Activated CD8-positive, alpha-beta memory T cell treated with anti-CD3 and anti-CD28 coated beads for 48 hours (primary cell): ENCODE data around the gene METTL27.
"Not testable (repeated sequence)": the region's sequence is repeated elsewhere in the genome, so short reads cannot be mapped to it uniquely, and the experiment has no call there.

Source experiments
- DNase-seq, 3 experiments: peaks; one replicate each; pipeline ENCODE4 v3.0.0-alpha.2; 2020; ENCODE audit warnings: low read depth in 2 of 3, low spot score in 2 of 3

The METTL27 gene

GRCh38 chr7:73839743-73840714, 2.3 kb downstream of the METTL27 start:
- DNase-seq: no peak

GRCh38 chr7:73839290-73839689, 3.0 kb downstream of the METTL27 start:
- no peak for DNase-seq

- no peak for DNase-seq
These were observed 3.7 kb downstream of the METTL27 start for GRCh38 chr7:73838642-73839041.

- not testable (repeated sequence) for DNase-seq
These were observed 5.1 kb downstream of the METTL27 start for GRCh38 chr7:73837167-73837566.

GRCh38 chr7:73834626-73835191, 7.6 kb downstream of the METTL27 start:
- DNase-seq: no peak

- DNase-seq: no peak
These were observed 8.9 kb downstream of the METTL27 start for GRCh38 chr7:73833251-73833919.

GRCh38 chr7:73832806-73833205, 9.5 kb downstream of the METTL27 start:
- no peak for DNase-seq

GRCh38 chr7:73831834-73832651, 10.3 kb downstream of the METTL27 start:
- DNase-seq: no peak

GRCh38 chr7:73831584-73831833, 10.8 kb downstream of the METTL27 start:
- DNase-seq: no peak

- no peak for DNase-seq
These were observed 11.4 kb downstream of the METTL27 start, which contains the start of gene CLDN4 for GRCh38 chr7:73830681-73831583. Gene CLDN4, plus strand, starts transcription at chr7:73830996. Its CDS starts 206 bp downstream, at chr7:73831202.

GRCh38 chr7:73829921-73830680, 12.2 kb downstream of the METTL27 start:
- DNase-seq: no peak

GRCh38 chr7:73829505-73829904, 12.8 kb downstream of the METTL27 start:
- no peak for DNase-seq

- no peak for DNase-seq
These were observed 13.3 kb downstream of the METTL27 start for GRCh38 chr7:73828972-73829371.

GRCh38 chr7:73828107-73828803, 14.1 kb downstream of the METTL27 start:
- DNase-seq: no peak

GRCh38 chr7:73827567-73828106, 14.7 kb downstream of the METTL27 start:
- no peak for DNase-seq

GRCh38 chr7:73824986-73825385, 17.3 kb downstream of the METTL27 start:
- no peak for DNase-seq

GRCh38 chr7:73823873-73824592, 18.3 kb downstream of the METTL27 start:
- DNase-seq: no peak

GRCh38 chr7:73823257-73823656, 19.1 kb downstream of the METTL27 start:
- DNase-seq: no peak
